OCI-LY1 (cell line): ENCODE data around the gene HOXD4.

Experiments used
- H2AFZ ChIP-seq: fragments of 200-600 bp; sonication (generic), shearing (Covaris generic); 2 replicates; pipeline ENCODE4 v1.6.0; 2014; ENCODE audit warnings: antibody characterized with exemption, mild to moderate bottlenecking, low read length
- H3F3A ChIP-seq: fragments of 200-600 bp; sonication (generic), shearing (Covaris generic); 2 replicates; pipeline ENCODE4 v1.6.0; 2014; ENCODE audit warnings: mild to moderate bottlenecking, antibody characterized with exemption, low read length, moderate library complexity; ENCODE audit not compliant: insufficient read depth
- H3K27ac ChIP-seq: fragments of 200-600 bp; sonication (generic); 2 replicates; pipeline ENCODE4 v1.5.1; 2014; ENCODE audit warnings: low read length, mixed run types, mild to moderate bottlenecking, low read depth; ENCODE audit not compliant: poor library complexity, severe bottlenecking
- H3K27me3 ChIP-seq: fragments of 200-600 bp; sonication (generic); 2 replicates; pipeline ENCODE4 v1.6.0; 2014; ENCODE audit warnings: antibody characterized with exemption, mild to moderate bottlenecking, low read length, moderate library complexity; ENCODE audit not compliant: insufficient read depth
- H3K36me3 ChIP-seq: fragments of 200-600 bp; sonication (generic); 2 replicates; pipeline ENCODE4 v1.6.1; 2014; ENCODE audit warnings: mild to moderate bottlenecking, antibody characterized with exemption, low read length, moderate library complexity, mixed read lengths; ENCODE audit not compliant: insufficient read depth
- H3K4me1 ChIP-seq: fragments of 200-600 bp; sonication (generic); 2 replicates; pipeline ENCODE4 v1.5.1; 2014; ENCODE audit warnings: mild to moderate bottlenecking, low read length, moderate library complexity; ENCODE audit not compliant: insufficient read depth, severe bottlenecking
- H3K4me2 ChIP-seq: fragments of 200-600 bp; sonication (generic), shearing (Covaris generic); 2 replicates; pipeline ENCODE4 v1.6.1; 2014; ENCODE audit warnings: low read length
- H3K4me3 ChIP-seq: fragments of 200-600 bp; sonication (generic); 2 replicates; pipeline ENCODE4 v1.5.1; 2014; ENCODE audit warnings: low read length, low read depth, mild to moderate bottlenecking, mixed read lengths; ENCODE audit not compliant: poor library complexity, severe bottlenecking
- H3K79me2 ChIP-seq: fragments of 200-600 bp; shearing (Covaris generic); 2 replicates; pipeline ENCODE4 v1.6.1; 2016; ENCODE audit warnings: mixed run types, low read length, mixed read lengths; ENCODE audit not compliant: insufficient read depth
- H3K9ac ChIP-seq: fragments of 200-600 bp; sonication (generic), shearing (Covaris generic); 2 replicates; pipeline ENCODE4 v1.6.1; 2014; ENCODE audit warnings: mild to moderate bottlenecking, low read length, mixed read lengths
- H3K9me2 ChIP-seq: fragments of 200-600 bp; sonication (generic), shearing (Covaris generic); 2 replicates; pipeline ENCODE4 v1.6.1; 2014; ENCODE audit warnings: low read depth, mild to moderate bottlenecking, low read length, mixed read lengths
- H3K9me3 ChIP-seq: fragments of 200-600 bp; shearing (Covaris generic); 2 replicates; pipeline ENCODE4 v1.6.1; 2014; ENCODE audit warnings: low read length, mixed read lengths
- H4K20me1 ChIP-seq: fragments of 200-600 bp; sonication (generic), shearing (Covaris generic); 2 replicates; pipeline ENCODE4 v1.6.0; 2016; ENCODE audit warnings: mild to moderate bottlenecking, low read length; ENCODE audit not compliant: insufficient read depth
- CTCF ChIP-seq: fragments of 200-600 bp; sonication (generic), shearing (Covaris generic); IDR thresholded peaks from 2 replicates; pipeline ENCODE4 v1.5.1; 2017; ENCODE audit warnings: mild to moderate bottlenecking, antibody characterized with exemption, low read length, moderate library complexity, mixed read lengths
- EZH2 ChIP-seq: fragments of 200-600 bp; sonication (generic), shearing (Covaris generic); IDR thresholded peaks from 2 replicates; pipeline ENCODE4 v1.8.0; 2017; ENCODE audit warnings: borderline replicate concordance, mixed run types, mild to moderate bottlenecking, antibody characterized with exemption, low read length, moderate library complexity, mixed read lengths

HOXD4 gene

GRCh38 chr2:176165370-176166050 lies 14.2 kb downstream of the HOXD4 start:
- Histone ChIP-seq H3K9ac (no peak overlapping the region), H3F3A (no peaks in the 10 kb centered on the region), H3K9me3 (no peaks in the 10 kb centered on the region), H3K4me1 (no peaks in the 10 kb centered on the region), H3K9me2 (no peaks in the 10 kb centered on the region), H3K79me2 (no peaks in the 10 kb centered on the region), H3K36me3 (no peaks in the 10 kb centered on the region), H3K4me2 (no peak overlapping the region), H3K27ac (no peak overlapping the region), H4K20me1 (no peaks in the 10 kb centered on the region), H3K27me3 (peaks cover 5% of the 10 kb centered on the region; the same call in 1 of the 2 replicates), H3K4me3 (no peak overlapping the region), H2AFZ (no peak overlapping the region)
- TF ChIP-seq EZH2 (no peak), CTCF (no peak)

GRCh38 chr2:176166272-176166671 lies 14.9 kb downstream of the HOXD4 start:
- no peak for TF ChIP-seq CTCF
- no peak for TF ChIP-seq EZH2
- Histone ChIP-seq H3K9ac (no peak overlapping the region), H3K4me2 (no peak overlapping the region), H3K4me1 (no peaks in the 10 kb centered on the region), H3K27ac (no peak overlapping the region), H3K36me3 (no peaks in the 10 kb centered on the region), H3K9me3 (no peaks in the 10 kb centered on the region), H3K79me2 (no peaks in the 10 kb centered on the region), H3K4me3 (no peak overlapping the region), H4K20me1 (no peaks in the 10 kb centered on the region), H3K27me3 (peaks cover 5% of the 10 kb centered on the region; the same call in 1 of the 2 replicates), H2AFZ (no peak overlapping the region), H3K9me2 (no peaks in the 10 kb centered on the region), H3F3A (no peaks in the 10 kb centered on the region)

GRCh38 chr2:176167398-176167797 lies 16.0 kb downstream of the HOXD4 start:
- H3K9me2 ChIP-seq: no peaks in the 10 kb centered on the region
- H3K9ac ChIP-seq: no peak overlapping the region
- no peaks in the 10 kb centered on the region for H3K4me1 ChIP-seq
- H3K4me2 ChIP-seq: no peak overlapping the region
- H3F3A ChIP-seq: no peaks in the 10 kb centered on the region
- H3K4me3 ChIP-seq: no peak overlapping the region
- no peaks in the 10 kb centered on the region for H3K9me3 ChIP-seq
- H4K20me1 ChIP-seq: no peaks in the 10 kb centered on the region
- no peak overlapping the region for H3K27ac ChIP-seq
- peaks cover 5% of the 10 kb centered on the region; the same call in 1 of the 2 replicates for H3K27me3 ChIP-seq
- TF ChIP-seq EZH2 (no peak), CTCF (no peak)
- no peak overlapping the region for H2AFZ ChIP-seq
- H3K79me2 ChIP-seq: no peaks in the 10 kb centered on the region
- H3K36me3 ChIP-seq: no peaks in the 10 kb centered on the region
